KOPT-K1 (cell line): ENCODE data around the gene EFHC1.

Experiments used
- H3K27ac ChIP-seq: fragments of 200-600 bp; sonication (generic); 2 replicates; pipeline ENCODE4 v1.5.1; 2016; ENCODE audit warnings: antibody characterized with exemption, mild to moderate bottlenecking, low read depth, low read length; ENCODE audit not compliant: poor library complexity, severe bottlenecking
- H3K36me3 ChIP-seq: fragments of 200-600 bp; sonication (generic); 2 replicates; pipeline ENCODE4 v1.5.1; 2017; ENCODE audit warnings: antibody characterized with exemption, mild to moderate bottlenecking, low read length, moderate library complexity; ENCODE audit not compliant: insufficient read depth
- H3K9me3 ChIP-seq: fragments of 200-600 bp; sonication (generic); 2 replicates; pipeline ENCODE4 v1.5.1; 2017; ENCODE audit warnings: antibody characterized with exemption, low read length, mild to moderate bottlenecking; ENCODE audit not compliant: insufficient read depth, poor library complexity, severe bottlenecking

Gene EFHC1

GRCh38 chr6:52538901-52539354 lies 118.8 kb downstream of the EFHC1 start:
- H3K9me3 ChIP-seq, result no peaks in the 10 kb centered on the region
- H3K36me3 ChIP-seq, result no peaks in the 10 kb centered on the region
- H3K27ac ChIP-seq, result peak overlapping the region; percentile 53

GRCh38 chr6:52539607-52540006 lies 119.5 kb downstream of the EFHC1 start:
- H3K27ac ChIP-seq, result no peak overlapping the region
- H3K36me3 ChIP-seq, result no peaks in the 10 kb centered on the region

GRCh38 chr6:52540286-52540902 lies 120.3 kb downstream of the EFHC1 start:
- no peak overlapping the region for H3K27ac ChIP-seq
- no peaks in the 10 kb centered on the region for H3K9me3 ChIP-seq

More at GRCh38 chr6:52539607-52540006, 119.5 kb downstream of the EFHC1 start:
- no peaks in the 10 kb centered on the region for H3K9me3 ChIP-seq

GRCh38 chr6:52541135-52541534 lies 121.0 kb downstream of the EFHC1 start:
- no peaks in the 10 kb centered on the region for H3K36me3 ChIP-seq
- H3K9me3 ChIP-seq, result no peaks in the 10 kb centered on the region
- no peak overlapping the region for H3K27ac ChIP-seq

More at GRCh38 chr6:52540286-52540902, 120.3 kb downstream of the EFHC1 start:
- H3K36me3 ChIP-seq, result no peaks in the 10 kb centered on the region

- H3K27ac ChIP-seq, result no peak overlapping the region
Observed at GRCh38 chr6:52543262-52543661, 123.1 kb downstream of the EFHC1 start.

GRCh38 chr6:52543729-52544601 lies 123.8 kb downstream of the EFHC1 start:
- Histone ChIP-seq H3K27ac (no peak overlapping the region), H3K9me3 (no peaks in the 10 kb centered on the region), H3K36me3 (no peaks in the 10 kb centered on the region)

More at GRCh38 chr6:52543262-52543661, 123.1 kb downstream of the EFHC1 start:
- no peaks in the 10 kb centered on the region for H3K36me3 ChIP-seq
- no peaks in the 10 kb centered on the region for H3K9me3 ChIP-seq

GRCh38 chr6:52544602-52545405 lies 124.7 kb downstream of the EFHC1 start:
- no peaks in the 10 kb centered on the region for H3K9me3 ChIP-seq
- no peaks in the 10 kb centered on the region for H3K36me3 ChIP-seq
- H3K27ac ChIP-seq, result no peak overlapping the region

- Histone ChIP-seq H3K36me3 (no peaks in the 10 kb centered on the region), H3K27ac (no peak overlapping the region), H3K9me3 (no peaks in the 10 kb centered on the region)
Observed at GRCh38 chr6:52545406-52546119, 125.4 kb downstream of the EFHC1 start.

- Histone ChIP-seq H3K36me3 (no peaks in the 10 kb centered on the region), H3K9me3 (no peaks in the 10 kb centered on the region), H3K27ac (no peak overlapping the region)
Observed at GRCh38 chr6:52546192-52546591, 126.0 kb downstream of the EFHC1 start.

GRCh38 chr6:52546678-52547077 lies 126.5 kb downstream of the EFHC1 start:
- no peak overlapping the region for H3K27ac ChIP-seq
- no peaks in the 10 kb centered on the region for H3K36me3 ChIP-seq
- no peaks in the 10 kb centered on the region for H3K9me3 ChIP-seq

GRCh38 chr6:52547647-52548352 lies 127.7 kb downstream of the EFHC1 start:
- Histone ChIP-seq H3K27ac (no peak overlapping the region), H3K36me3 (no peaks in the 10 kb centered on the region)

GRCh38 chr6:52548353-52548713 lies 128.2 kb downstream of the EFHC1 start:
- H3K36me3 ChIP-seq, result no peaks in the 10 kb centered on the region
- H3K27ac ChIP-seq, result no peak overlapping the region
- no peaks in the 10 kb centered on the region for H3K9me3 ChIP-seq

More at GRCh38 chr6:52547647-52548352, 127.7 kb downstream of the EFHC1 start:
- H3K9me3 ChIP-seq, result no peaks in the 10 kb centered on the region

GRCh38 chr6:52548999-52549398 lies 128.9 kb downstream of the EFHC1 start:
- H3K27ac ChIP-seq, result no peak overlapping the region

GRCh38 chr6:52549428-52549827 lies 129.3 kb downstream of the EFHC1 start:
- Histone ChIP-seq H3K27ac (no peak overlapping the region), H3K36me3 (no peaks in the 10 kb centered on the region), H3K9me3 (no peaks in the 10 kb centered on the region)

More at GRCh38 chr6:52548999-52549398, 128.9 kb downstream of the EFHC1 start:
- H3K9me3 ChIP-seq, result no peaks in the 10 kb centered on the region
- no peaks in the 10 kb centered on the region for H3K36me3 ChIP-seq
